Ishikawa (cell line): ENCODE results near the gene SORCS3.

Experiments
- CEBPB ChIP-seq: IDR thresholded peaks from 2 replicates; pipeline ENCODE4 v1.6.1; 2012
- CREB1 ChIP-seq: IDR thresholded peaks from 2 replicates; pipeline ENCODE4 v1.6.1; 2012; ENCODE audit warnings: low read depth
- EGR1 ChIP-seq: IDR thresholded peaks from 2 replicates; pipeline ENCODE4 v1.6.1; 2012
- EP300 ChIP-seq: IDR thresholded peaks from 2 replicates; pipeline ENCODE4 v1.6.1; 2012; ENCODE audit warnings: borderline replicate concordance
- FOXM1 ChIP-seq: IDR thresholded peaks from 2 replicates; pipeline ENCODE4 v1.6.1; 2012; ENCODE audit warnings: low read depth, borderline replicate concordance
- MAX ChIP-seq: IDR thresholded peaks from 2 replicates; pipeline ENCODE4 v1.6.1; 2012
- NFIC ChIP-seq: IDR thresholded peaks from 2 replicates; pipeline ENCODE4 v1.6.1; 2012
- RAD21 ChIP-seq: IDR thresholded peaks from 2 replicates; pipeline ENCODE4 v1.6.1; 2012; ENCODE audit warnings: low read depth
- REST ChIP-seq: IDR thresholded peaks from 2 replicates; pipeline ENCODE4 v1.6.1; 2012; ENCODE audit warnings: low read depth, mild to moderate bottlenecking
- TAF1 ChIP-seq: IDR thresholded peaks from 2 replicates; pipeline ENCODE4 v1.6.1; 2012; ENCODE audit warnings: low read depth, mild to moderate bottlenecking
- TCF12 ChIP-seq: IDR thresholded peaks from 2 replicates; pipeline ENCODE4 v1.6.1; 2012; ENCODE audit warnings: low read depth
- TEAD4 ChIP-seq: IDR thresholded peaks from 2 replicates; pipeline ENCODE4 v1.6.1; 2012
- USF1 ChIP-seq: IDR thresholded peaks from 2 replicates; pipeline ENCODE4 v1.6.1; 2012
- YY1 ChIP-seq: IDR thresholded peaks from 2 replicates; pipeline ENCODE4 v1.6.1; 2012; ENCODE audit warnings: low read depth
- ZBTB7A ChIP-seq: IDR thresholded peaks from 2 replicates; pipeline ENCODE4 v1.6.1; 2012; ENCODE audit warnings: low read depth

Gene SORCS3

GRCh38 chr10:105017691-105018090, 376.6 kb downstream of the SORCS3 start:
- no peak for TF ChIP-seq CREB1

GRCh38 chr10:105023211-105024111, 382.4 kb downstream of the SORCS3 start:
- TF ChIP-seq USF1: no peak
- no peak for TF ChIP-seq YY1
- no peak for TF ChIP-seq ZBTB7A
- no peak for TF ChIP-seq CREB1
- TF ChIP-seq FOXM1: no peak
- TF ChIP-seq TCF12: no peak
- no peak for TF ChIP-seq RAD21
- TF ChIP-seq REST: no peak
- TF ChIP-seq NFIC: no peak
- TF ChIP-seq MAX: no peak
- no peak for TF ChIP-seq EP300
- no peak for TF ChIP-seq TAF1
- TF ChIP-seq EGR1: no peak

- TF ChIP-seq TAF1 (no peak), TCF12 (no peak), USF1 (no peak), ZBTB7A (no peak), MAX (no peak), CREB1 (no peak), TEAD4 (no peak), EP300 (no peak)
Measured at GRCh38 chr10:105024184-105024583, 383.1 kb downstream of the SORCS3 start.

GRCh38 chr10:105025092-105025491, 384.0 kb downstream of the SORCS3 start:
- TF ChIP-seq CEBPB: no peak
- TF ChIP-seq EGR1: no peak
- TF ChIP-seq RAD21: no peak

GRCh38 chr10:105026566-105026965, 385.5 kb downstream of the SORCS3 start:
- TF ChIP-seq CEBPB: no peak
- no peak for TF ChIP-seq FOXM1
- no peak for TF ChIP-seq ZBTB7A
- no peak for TF ChIP-seq EP300
- TF ChIP-seq TAF1: no peak
- no peak for TF ChIP-seq TCF12
- no peak for TF ChIP-seq MAX
- no peak for TF ChIP-seq REST
- TF ChIP-seq TEAD4: no peak
- TF ChIP-seq RAD21: no peak
- no peak for TF ChIP-seq NFIC
- TF ChIP-seq YY1: no peak
- no peak for TF ChIP-seq EGR1
- TF ChIP-seq USF1: no peak
- TF ChIP-seq CREB1: no peak

- TF ChIP-seq RAD21 (no peak), TAF1 (no peak), CEBPB (no peak), CREB1 (no peak), USF1 (no peak), YY1 (no peak), EGR1 (no peak), REST (no peak), EP300 (no peak), FOXM1 (no peak), TEAD4 (no peak), NFIC (no peak), TCF12 (no peak), ZBTB7A (no peak), MAX (no peak)
Measured at GRCh38 chr10:105029286-105029685, 388.2 kb downstream of the SORCS3 start.
